ENCODE measurements around the gene NFIB.

The NFIB gene

DNA sequence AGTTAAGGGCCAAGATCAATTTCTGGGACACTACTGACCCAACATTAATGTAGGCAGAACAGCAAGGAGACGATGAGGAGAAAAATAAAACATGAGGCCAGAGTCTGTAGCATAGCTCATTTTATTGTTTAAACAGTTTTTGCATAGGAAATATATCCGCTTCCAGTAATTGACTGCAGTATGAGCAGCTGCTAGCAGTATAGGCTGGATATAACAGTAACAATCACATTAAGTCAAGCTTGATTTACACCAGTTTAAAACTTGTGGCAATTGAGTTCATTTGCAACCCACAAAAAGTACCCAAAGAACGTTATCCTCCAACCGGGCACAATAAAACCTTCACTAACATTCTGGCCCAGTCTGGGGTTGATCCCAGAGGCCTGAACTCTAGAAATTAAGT is 232.2 kb downstream of the NFIB start:
- Histone ChIP-seq H3K4me1 (ENCODE audit: control insufficient read depth, insufficient read depth, low read length) (peaks cover 10% of the 10 kb centered on the region), H3K36me3 (ENCODE audit: control insufficient read depth, insufficient read depth, low read length) (no peaks in the 10 kb centered on the region), H3K4me3 (ENCODE audit: low read depth, low read length) (no peak overlapping the region), H3K9me3 (ENCODE audit: control insufficient read depth, insufficient read depth, low read depth, low read length) (no peaks in the 10 kb centered on the region), H3K27ac (ENCODE audit: low read depth, low read length) (no peak overlapping the region), H3K27me3 (ENCODE audit: control insufficient read depth, insufficient read depth, low read length) (no peaks in the 10 kb centered on the region), H3K9ac (ENCODE audit: low read length) (no peak overlapping the region)

DNA sequence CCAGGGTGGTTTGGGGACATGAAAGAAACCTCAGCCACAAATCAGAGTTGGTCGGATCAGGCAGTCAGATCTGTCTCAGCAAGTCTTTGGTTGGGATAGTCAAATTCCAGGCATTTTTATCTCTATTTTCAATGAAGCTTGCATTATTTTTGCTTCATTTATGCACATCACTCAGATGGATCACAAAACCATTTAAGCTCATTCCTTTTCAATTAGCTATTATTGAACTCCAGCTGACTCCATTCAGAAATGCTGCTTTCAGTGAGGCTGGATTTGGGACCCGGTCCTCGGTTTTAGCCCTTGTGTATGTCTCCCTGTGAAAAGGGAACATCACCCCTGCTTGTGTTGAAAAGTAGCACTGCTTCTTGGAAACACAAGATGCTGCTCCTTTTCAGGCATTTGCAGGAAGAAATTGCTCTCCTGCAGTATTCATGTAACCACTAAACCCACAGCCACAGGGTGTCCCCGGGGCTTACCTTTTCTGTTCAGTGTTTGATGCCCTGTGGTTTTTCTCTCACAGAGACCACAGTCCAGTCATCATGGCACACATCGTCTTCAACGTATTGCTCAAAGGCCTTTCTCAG is 232.9 kb downstream of the NFIB start:
- no peaks in the 10 kb centered on the region for H3K36me3 ChIP-seq (ENCODE audit: control insufficient read depth, insufficient read depth, low read length)
- no peak overlapping the region for H3K9ac ChIP-seq (ENCODE audit: low read length)
- no peaks in the 10 kb centered on the region for H3K9me3 ChIP-seq (ENCODE audit: control insufficient read depth, insufficient read depth, low read depth, low read length)
- H3K4me3 ChIP-seq (ENCODE audit: low read depth, low read length) = no peak overlapping the region
- H3K4me1 ChIP-seq (ENCODE audit: control insufficient read depth, insufficient read depth, low read length) = peaks cover 10% of the 10 kb centered on the region
- H3K27ac ChIP-seq (ENCODE audit: low read depth, low read length) = no peak overlapping the region
- no peaks in the 10 kb centered on the region for H3K27me3 ChIP-seq (ENCODE audit: control insufficient read depth, insufficient read depth, low read length)

DNA sequence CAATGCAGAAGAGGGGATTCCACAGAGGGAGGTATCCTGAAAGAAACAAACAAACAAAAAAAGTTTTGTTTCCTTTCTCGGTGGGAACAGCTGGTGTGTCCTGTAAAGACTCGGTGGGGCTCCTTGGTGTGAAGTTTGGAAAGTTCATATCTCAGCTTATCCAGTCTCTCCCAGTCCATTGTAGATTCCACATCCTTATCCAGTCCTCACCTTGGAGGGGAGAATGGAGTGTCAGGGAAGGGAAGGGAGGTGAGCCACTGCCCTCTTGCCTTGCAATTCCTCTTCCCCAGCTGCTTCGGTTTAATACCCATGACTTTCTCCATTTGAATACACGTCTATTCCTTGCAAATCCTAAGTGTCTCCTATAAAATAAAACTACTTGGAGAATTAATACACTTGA is 234.5 kb downstream of the NFIB start:
- Histone ChIP-seq H3K27me3 (ENCODE audit: control insufficient read depth, insufficient read depth, low read length) (no peaks in the 10 kb centered on the region), H3K4me3 (ENCODE audit: low read depth, low read length) (no peak overlapping the region), H3K27ac (ENCODE audit: low read depth, low read length) (no peak overlapping the region), H3K9me3 (ENCODE audit: control insufficient read depth, insufficient read depth, low read depth, low read length) (no peaks in the 10 kb centered on the region), H3K9ac (ENCODE audit: low read length) (no peak overlapping the region), H3K4me1 (ENCODE audit: control insufficient read depth, insufficient read depth, low read length) (peaks cover 10% of the 10 kb centered on the region), H3K36me3 (ENCODE audit: control insufficient read depth, insufficient read depth, low read length) (no peaks in the 10 kb centered on the region)

DNA sequence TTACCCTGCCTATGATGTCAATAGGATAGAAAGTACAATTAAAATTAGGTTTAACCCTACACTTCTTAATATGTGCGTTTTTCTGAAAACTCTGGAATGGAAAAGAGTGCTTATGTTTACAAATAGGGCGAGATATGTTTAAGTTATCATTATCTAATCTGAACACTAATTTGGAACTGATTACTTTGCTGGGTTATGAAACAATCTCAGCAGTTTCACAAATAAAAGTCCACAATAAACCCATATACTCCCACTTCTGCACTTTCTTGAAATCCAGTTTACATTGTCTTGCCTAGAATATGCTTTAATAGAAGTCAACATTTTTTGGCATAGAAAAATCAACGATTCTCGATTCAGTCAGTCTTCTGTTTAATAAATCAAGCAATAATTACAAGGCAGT is 236.3 kb downstream of the NFIB start:
- no peak overlapping the region for H3K9ac ChIP-seq (ENCODE audit: low read length)

DNA sequence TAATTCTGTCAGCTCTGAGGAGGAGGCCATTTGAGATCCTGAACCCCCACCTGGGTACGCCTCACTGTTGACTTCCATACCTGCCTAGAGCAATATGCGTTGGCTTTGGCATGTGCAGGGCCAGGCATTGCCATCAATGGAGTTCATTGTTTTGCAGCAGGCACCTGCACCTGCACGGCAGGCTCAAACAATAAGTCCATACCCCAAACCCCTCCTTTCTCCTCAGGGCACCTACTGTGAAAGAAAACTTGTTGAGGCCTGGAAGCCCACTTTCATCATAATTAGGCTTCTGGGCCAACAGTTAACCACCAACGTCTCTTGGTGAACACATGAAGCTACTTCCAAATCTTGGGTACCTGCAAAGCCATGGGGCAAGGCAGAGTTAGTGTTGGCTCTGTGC is 238.7 kb downstream of the NFIB start:
- H3K4me3 ChIP-seq (ENCODE audit: low read depth, low read length) = no peak overlapping the region
- H3K9ac ChIP-seq (ENCODE audit: low read length) = no peak overlapping the region
- peaks cover 10% of the 10 kb centered on the region for H3K4me1 ChIP-seq (ENCODE audit: control insufficient read depth, insufficient read depth, low read length)
- H3K27ac ChIP-seq (ENCODE audit: low read depth, low read length) = no peak overlapping the region
- no peaks in the 10 kb centered on the region for H3K36me3 ChIP-seq (ENCODE audit: control insufficient read depth, insufficient read depth, low read length)
- H3K27me3 ChIP-seq (ENCODE audit: control insufficient read depth, insufficient read depth, low read length) = no peaks in the 10 kb centered on the region
- no peaks in the 10 kb centered on the region for H3K9me3 ChIP-seq (ENCODE audit: control insufficient read depth, insufficient read depth, low read depth, low read length)

More for the DNA sequence above, 236.3 kb downstream of the NFIB start:
- H3K4me1 ChIP-seq (ENCODE audit: control insufficient read depth, insufficient read depth, low read length) = peaks cover 10% of the 10 kb centered on the region
- H3K27ac ChIP-seq (ENCODE audit: low read depth, low read length) = no peak overlapping the region
- H3K27me3 ChIP-seq (ENCODE audit: control insufficient read depth, insufficient read depth, low read length) = no peaks in the 10 kb centered on the region
- no peak overlapping the region for H3K4me3 ChIP-seq (ENCODE audit: low read depth, low read length)
- no peaks in the 10 kb centered on the region for H3K36me3 ChIP-seq (ENCODE audit: control insufficient read depth, insufficient read depth, low read length)
- no peaks in the 10 kb centered on the region for H3K9me3 ChIP-seq (ENCODE audit: control insufficient read depth, insufficient read depth, low read depth, low read length)

DNA sequence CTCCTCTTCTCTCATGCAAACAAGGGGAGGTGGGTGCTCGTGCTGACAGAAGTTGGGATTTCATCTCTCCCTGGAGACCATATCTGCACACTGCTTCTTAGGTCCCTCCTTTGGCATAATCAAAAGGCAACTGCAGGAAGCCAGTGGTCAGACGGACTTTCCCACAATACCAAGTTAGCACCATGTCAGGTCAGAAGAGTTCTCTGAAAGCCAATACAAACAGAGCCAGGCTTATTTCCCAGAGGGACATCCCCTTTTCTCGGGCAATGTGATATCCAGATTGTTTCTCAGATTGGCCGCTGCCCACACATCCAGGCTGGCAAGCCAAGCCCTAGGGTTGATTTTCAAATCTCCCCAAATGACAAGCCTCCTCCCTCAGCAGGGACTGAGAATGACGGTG is 241.1 kb downstream of the NFIB start:
- no peaks in the 10 kb centered on the region for H3K4me1 ChIP-seq (ENCODE audit: control insufficient read depth, insufficient read depth, low read length)
- no peak overlapping the region for H3K9ac ChIP-seq (ENCODE audit: low read length)
- H3K4me3 ChIP-seq (ENCODE audit: low read depth, low read length) = no peak overlapping the region
- no peaks in the 10 kb centered on the region for H3K27me3 ChIP-seq (ENCODE audit: control insufficient read depth, insufficient read depth, low read length)
- no peaks in the 10 kb centered on the region for H3K9me3 ChIP-seq (ENCODE audit: control insufficient read depth, insufficient read depth, low read depth, low read length)
- no peak overlapping the region for H3K27ac ChIP-seq (ENCODE audit: low read depth, low read length)
- no peaks in the 10 kb centered on the region for H3K36me3 ChIP-seq (ENCODE audit: control insufficient read depth, insufficient read depth, low read length)

DNA sequence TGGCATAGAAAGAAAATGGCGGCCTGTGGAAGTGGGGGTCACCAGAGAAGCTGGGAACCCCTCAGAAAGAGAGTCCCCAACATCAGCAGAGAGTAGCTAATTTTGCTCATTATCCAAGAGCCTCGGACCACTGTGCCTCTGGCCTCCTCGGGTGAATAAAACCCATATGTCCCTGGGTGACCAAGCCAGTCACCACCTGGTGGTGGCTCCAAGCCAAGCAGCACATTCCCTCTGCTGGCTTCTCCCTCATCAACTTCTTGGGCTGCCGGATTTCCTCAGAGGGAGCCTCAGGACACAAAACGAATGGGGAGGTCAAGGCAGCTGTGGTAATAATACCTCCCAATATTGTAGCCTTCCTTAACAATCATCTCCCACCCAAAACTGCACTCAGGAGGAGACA is 242.5 kb downstream of the NFIB start:
- Histone ChIP-seq H3K27ac (ENCODE audit: low read depth, low read length) (no peak overlapping the region), H3K4me1 (ENCODE audit: control insufficient read depth, insufficient read depth, low read length) (no peaks in the 10 kb centered on the region), H3K27me3 (ENCODE audit: control insufficient read depth, insufficient read depth, low read length) (no peaks in the 10 kb centered on the region), H3K36me3 (ENCODE audit: control insufficient read depth, insufficient read depth, low read length) (no peaks in the 10 kb centered on the region), H3K9ac (ENCODE audit: low read length) (no peak overlapping the region), H3K9me3 (ENCODE audit: control insufficient read depth, insufficient read depth, low read depth, low read length) (no peaks in the 10 kb centered on the region), H3K4me3 (ENCODE audit: low read depth, low read length) (no peak overlapping the region)

DNA sequence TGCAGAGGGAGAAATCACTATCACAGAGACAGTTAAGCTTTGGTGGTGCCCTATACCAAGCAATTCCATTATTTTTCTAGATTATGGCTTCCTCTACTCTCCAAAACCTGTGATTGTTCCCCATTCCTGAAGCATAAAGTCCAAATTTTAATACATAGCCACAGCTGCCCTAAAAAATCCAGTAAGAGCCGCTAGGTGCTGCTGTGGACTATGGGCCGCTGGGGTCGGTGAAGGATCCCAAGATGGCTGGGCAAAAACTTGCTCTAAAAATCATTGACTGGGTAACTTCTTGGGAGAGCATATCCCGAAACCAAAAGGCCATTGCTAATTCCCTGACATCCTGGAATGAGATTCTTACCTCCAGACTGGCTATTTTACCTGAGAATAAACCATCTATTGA is 245.3 kb downstream of the NFIB start:
- Histone ChIP-seq H3K9me3 (ENCODE audit: control insufficient read depth, insufficient read depth, low read depth, low read length) (no peaks in the 10 kb centered on the region; the same call in 1 of the 2 replicates), H3K4me1 (ENCODE audit: control insufficient read depth, insufficient read depth, low read length) (no peaks in the 10 kb centered on the region), H3K4me3 (ENCODE audit: low read depth, low read length) (no peak overlapping the region), H3K9ac (ENCODE audit: low read length) (no peak overlapping the region), H3K27me3 (ENCODE audit: control insufficient read depth, insufficient read depth, low read length) (no peaks in the 10 kb centered on the region), H3K36me3 (ENCODE audit: control insufficient read depth, insufficient read depth, low read length) (no peaks in the 10 kb centered on the region), H3K27ac (ENCODE audit: low read depth, low read length) (no peak overlapping the region)

DNA sequence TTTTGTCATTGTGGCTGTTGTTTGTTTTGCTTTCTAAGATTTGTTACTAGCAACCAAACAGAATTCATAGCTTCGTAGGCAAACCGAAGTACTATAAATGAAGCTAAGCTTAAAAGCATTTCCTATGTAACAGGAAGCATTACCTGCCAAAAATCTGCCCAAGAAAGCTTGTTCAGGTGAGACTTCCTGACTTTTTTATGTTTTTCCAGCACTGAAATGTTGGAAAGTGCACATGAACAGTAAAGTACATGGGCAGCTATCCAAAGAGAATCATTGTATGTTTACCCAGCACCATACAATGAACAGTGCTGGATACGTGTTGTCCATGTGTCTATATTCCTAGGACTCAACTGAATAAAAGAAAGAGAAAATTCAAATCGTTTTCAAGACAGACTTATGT is 247.1 kb downstream of the NFIB start:
- H3K27me3 ChIP-seq (ENCODE audit: control insufficient read depth, insufficient read depth, low read length) = no peaks in the 10 kb centered on the region
- H3K4me1 ChIP-seq (ENCODE audit: control insufficient read depth, insufficient read depth, low read length) = no peaks in the 10 kb centered on the region
- no peak overlapping the region for H3K4me3 ChIP-seq (ENCODE audit: low read depth, low read length)
- H3K36me3 ChIP-seq (ENCODE audit: control insufficient read depth, insufficient read depth, low read length) = no peaks in the 10 kb centered on the region
- no peak overlapping the region for H3K27ac ChIP-seq (ENCODE audit: low read depth, low read length)
- H3K9me3 ChIP-seq (ENCODE audit: control insufficient read depth, insufficient read depth, low read depth, low read length) = no peaks in the 10 kb centered on the region; the same call in 1 of the 2 replicates
- H3K9ac ChIP-seq (ENCODE audit: low read length) = no peak overlapping the region

DNA sequence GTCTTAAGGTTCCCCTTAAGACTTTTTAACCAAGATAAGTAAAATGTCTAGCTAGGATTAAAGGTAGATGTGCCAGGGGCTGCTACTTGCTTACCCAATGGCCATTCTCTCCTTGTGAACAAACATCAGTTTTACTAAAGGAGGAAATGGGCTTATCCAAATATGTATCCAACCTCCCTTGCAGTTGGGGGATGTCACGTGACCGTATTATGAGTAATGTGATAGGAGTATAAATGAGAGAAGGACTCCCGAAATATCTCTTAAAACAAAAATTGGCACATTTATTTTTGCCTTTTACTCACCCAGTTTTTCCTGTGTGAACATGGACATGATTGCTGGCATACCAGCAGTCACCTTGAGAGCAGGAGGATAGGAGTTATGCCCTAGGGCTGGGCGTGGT is 247.9 kb downstream of the NFIB start:
- Histone ChIP-seq H3K27me3 (ENCODE audit: control insufficient read depth, insufficient read depth, low read length) (no peaks in the 10 kb centered on the region), H3K4me1 (ENCODE audit: control insufficient read depth, insufficient read depth, low read length) (no peaks in the 10 kb centered on the region), H3K27ac (ENCODE audit: low read depth, low read length) (no peak overlapping the region), H3K9ac (ENCODE audit: low read length) (no peak overlapping the region), H3K9me3 (ENCODE audit: control insufficient read depth, insufficient read depth, low read depth, low read length) (no peaks in the 10 kb centered on the region; the same call in 1 of the 2 replicates), H3K4me3 (ENCODE audit: low read depth, low read length) (no peak overlapping the region), H3K36me3 (ENCODE audit: control insufficient read depth, insufficient read depth, low read length) (no peaks in the 10 kb centered on the region)

DNA sequence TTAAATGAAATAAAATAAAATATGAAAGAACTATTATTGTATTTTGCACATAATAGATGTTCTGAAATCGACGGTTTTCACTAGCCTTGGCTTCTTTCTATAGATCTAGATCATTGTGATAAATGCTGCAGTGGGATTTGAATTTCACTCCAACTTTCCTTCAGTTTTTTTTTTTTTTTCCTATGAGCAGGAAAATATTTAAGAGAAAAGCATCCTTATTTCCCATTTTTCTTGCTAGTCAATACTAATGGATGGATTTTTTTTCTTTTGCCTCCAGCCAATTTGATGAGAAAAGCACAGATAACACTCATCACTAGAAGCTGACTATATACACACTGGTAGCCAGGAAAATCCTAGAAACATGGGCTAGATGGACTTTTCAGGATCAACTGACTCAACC is 249.0 kb downstream of the NFIB start:
- no peaks in the 10 kb centered on the region; the same call in 1 of the 2 replicates for H3K9me3 ChIP-seq (ENCODE audit: control insufficient read depth, insufficient read depth, low read depth, low read length)
- no peak overlapping the region for H3K27ac ChIP-seq (ENCODE audit: low read depth, low read length)
- H3K4me1 ChIP-seq (ENCODE audit: control insufficient read depth, insufficient read depth, low read length) = no peaks in the 10 kb centered on the region
- H3K27me3 ChIP-seq (ENCODE audit: control insufficient read depth, insufficient read depth, low read length) = no peaks in the 10 kb centered on the region
- no peak overlapping the region for H3K9ac ChIP-seq (ENCODE audit: low read length)
- no peaks in the 10 kb centered on the region for H3K36me3 ChIP-seq (ENCODE audit: control insufficient read depth, insufficient read depth, low read length)
- H3K4me3 ChIP-seq (ENCODE audit: low read depth, low read length) = no peak overlapping the region

DNA sequence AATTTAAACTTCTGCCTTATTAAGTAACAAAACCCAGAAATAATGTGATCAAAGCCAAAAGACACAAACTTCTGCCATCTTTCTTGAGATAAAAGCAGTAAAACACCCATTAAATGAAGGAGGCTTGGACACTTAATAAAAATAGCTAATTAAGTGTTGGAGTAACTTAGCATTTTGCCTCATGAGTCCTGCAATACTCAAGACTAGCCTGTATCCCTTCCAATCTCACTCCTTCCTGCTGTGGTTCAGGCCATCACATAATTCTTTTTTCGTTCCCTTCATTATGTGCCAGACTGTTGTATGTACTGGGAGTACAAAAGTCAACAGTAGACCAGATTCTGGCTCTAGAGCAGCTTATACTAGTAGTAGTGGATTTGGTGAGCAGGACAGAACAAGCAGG is 250.2 kb downstream of the NFIB start:
- no peaks in the 10 kb centered on the region for H3K27me3 ChIP-seq (ENCODE audit: control insufficient read depth, insufficient read depth, low read length)
- no peak overlapping the region for H3K27ac ChIP-seq (ENCODE audit: low read depth, low read length)
- H3K4me3 ChIP-seq (ENCODE audit: low read depth, low read length) = no peak overlapping the region

More for the DNA sequence above, 250.2 kb downstream of the NFIB start:
- no peak overlapping the region for H3K9ac ChIP-seq (ENCODE audit: low read length)
- H3K36me3 ChIP-seq (ENCODE audit: control insufficient read depth, insufficient read depth, low read length) = no peaks in the 10 kb centered on the region
- no peaks in the 10 kb centered on the region; the same call in 1 of the 2 replicates for H3K9me3 ChIP-seq (ENCODE audit: control insufficient read depth, insufficient read depth, low read depth, low read length)
- no peaks in the 10 kb centered on the region for H3K4me1 ChIP-seq (ENCODE audit: control insufficient read depth, insufficient read depth, low read length)
